ENCODE measurements around the gene DPP3. TPM values are rescaled to one million over a fixed set of nuclear protein-coding genes. Genes with fewer than 3 reads are reported as not detected.

DPP3 gene
- polyA plus RNA-seq, 1 of the 3 experiments (the other 2 are of a cell fraction) = 70.6 TPM

DNA sequence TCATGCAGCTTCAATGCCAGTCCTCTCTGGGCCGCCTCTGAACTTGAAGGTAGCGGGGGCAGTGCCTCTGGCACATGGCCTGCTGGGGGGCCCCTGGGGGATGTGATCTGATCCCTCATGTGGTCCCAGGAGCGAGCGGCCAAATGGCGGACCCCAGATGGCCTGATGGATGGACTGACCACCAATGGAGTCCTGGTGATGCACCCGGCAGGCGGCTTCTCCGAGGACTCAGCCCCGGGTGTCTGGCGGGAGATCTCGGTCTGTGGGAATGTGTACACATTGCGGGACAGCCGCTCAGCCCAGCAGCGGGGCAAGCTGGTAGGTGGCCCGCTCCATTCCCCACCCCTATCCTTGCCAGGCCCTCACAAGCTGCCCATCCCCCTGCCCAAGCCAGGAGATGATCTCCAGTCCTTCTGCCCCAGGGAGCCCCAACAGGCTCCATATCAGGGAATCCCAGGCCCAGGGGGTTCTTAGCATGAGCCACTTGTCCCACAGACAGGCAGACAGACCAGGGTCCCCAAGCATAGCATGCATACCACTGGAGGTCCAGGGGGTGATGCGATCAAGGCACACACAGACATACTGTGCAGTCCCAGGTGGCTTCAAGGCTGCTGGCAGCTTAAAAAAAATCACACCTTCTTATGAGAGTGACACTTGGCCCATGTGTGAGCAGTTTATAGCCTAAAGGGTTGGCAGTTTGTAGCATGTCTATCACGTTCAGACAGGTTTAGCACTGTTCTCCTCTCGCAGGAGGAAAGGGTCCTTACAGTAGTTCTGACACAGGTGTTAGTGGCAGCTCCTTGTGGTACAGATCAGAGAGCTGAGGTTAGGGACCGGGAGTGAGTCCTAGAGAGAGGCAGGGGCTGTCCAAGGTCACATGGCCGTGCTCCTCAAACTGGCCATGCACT lies 6.4 kb upstream of the DPP3 start:
- Histone ChIP-seq H2AFZ (ENCODE audit: low read depth) (no peak overlapping the region), H3F3A (replicated peaks; ENCODE audit: insufficient read depth) (no peaks in the 10 kb centered on the region), H4K20me1 (ENCODE audit: insufficient read depth) (no peaks in the 10 kb centered on the region), H3K9me3 (no peaks in the 10 kb centered on the region), H3K79me2 (ENCODE audit: insufficient read depth) (peaks cover 6% of the 10 kb centered on the region; the same call in 1 of the 2 replicates), H3K27me3 (ENCODE audit: insufficient read depth) (no peaks in the 10 kb centered on the region), H3K27ac (ENCODE audit: low read depth in 2 of 2, low read length in 1 of 2) (no peak overlapping the region), H3K36me3 (replicated peaks in 1 of 2; ENCODE audit: control insufficient read depth in 1 of 2, insufficient read depth in 2 of 2, low read length in 1 of 2) (peaks cover 6 to 23% of the 10 kb centered on the region in 2 experiments), H3K4me1 (ENCODE audit: control insufficient read depth in 1 of 2, insufficient read depth in 2 of 2, low read depth in 1 of 2, low read length in 1 of 2) (peaks cover 0 to 6% of the 10 kb centered on the region in 2 experiments; a peak in 2 of 4 replicates), H3K4me2 (no peak overlapping the region), H3K9me2 (no peaks in the 10 kb centered on the region), H3K9ac (no peak overlapping the region), H3K4me3 (ENCODE audit: low read depth in 2 of 2, low read length in 1 of 2) (no peak overlapping the region)
- DNase-seq = no peak
- TF ChIP-seq, protein P1, sequence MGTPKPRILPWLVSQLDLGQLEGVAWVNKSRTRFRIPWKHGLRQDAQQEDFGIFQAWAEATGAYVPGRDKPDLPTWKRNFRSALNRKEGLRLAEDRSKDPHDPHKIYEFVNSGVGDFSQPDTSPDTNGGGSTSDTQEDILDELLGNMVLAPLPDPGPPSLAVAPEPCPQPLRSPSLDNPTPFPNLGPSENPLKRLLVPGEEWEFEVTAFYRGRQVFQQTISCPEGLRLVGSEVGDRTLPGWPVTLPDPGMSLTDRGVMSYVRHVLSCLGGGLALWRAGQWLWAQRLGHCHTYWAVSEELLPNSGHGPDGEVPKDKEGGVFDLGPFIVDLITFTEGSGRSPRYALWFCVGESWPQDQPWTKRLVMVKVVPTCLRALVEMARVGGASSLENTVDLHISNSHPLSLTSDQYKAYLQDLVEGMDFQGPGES (IDR thresholded peaks at IDR 0.05; ENCODE audit: low read depth, low read length) = no peak
- TF ChIP-seq RAD21 (IDR thresholded peaks at IDR 0.05; ENCODE audit: low read length) = no peak
- TF ChIP-seq SIN3A (IDR thresholded peaks at IDR 0.05; ENCODE audit: borderline replicate concordance, low read depth, low read length) = no peak
- TF ChIP-seq, protein P2, sequence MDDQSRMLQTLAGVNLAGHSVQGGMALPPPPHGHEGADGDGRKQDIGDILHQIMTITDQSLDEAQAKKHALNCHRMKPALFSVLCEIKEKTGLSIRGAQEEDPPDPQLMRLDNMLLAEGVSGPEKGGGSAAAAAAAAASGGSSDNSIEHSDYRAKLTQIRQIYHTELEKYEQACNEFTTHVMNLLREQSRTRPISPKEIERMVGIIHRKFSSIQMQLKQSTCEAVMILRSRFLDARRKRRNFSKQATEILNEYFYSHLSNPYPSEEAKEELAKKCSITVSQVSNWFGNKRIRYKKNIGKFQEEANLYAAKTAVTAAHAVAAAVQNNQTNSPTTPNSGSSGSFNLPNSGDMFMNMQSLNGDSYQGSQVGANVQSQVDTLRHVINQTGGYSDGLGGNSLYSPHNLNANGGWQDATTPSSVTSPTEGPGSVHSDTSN (IDR thresholded peaks at IDR 0.05) = no peak
- TF ChIP-seq MAX (IDR thresholded peaks at IDR 0.05; ENCODE audit: low read depth) = no peak
- TF ChIP-seq CHD2 (IDR thresholded peaks at IDR 0.05; ENCODE audit: low read length, partially characterized antibody) = no peak
- TF ChIP-seq TAF1 (IDR thresholded peaks at IDR 0.05; ENCODE audit: borderline replicate concordance, low read depth, low read length) = no peak
- TF ChIP-seq GATA2 (CRISPR knock-in tag; IDR thresholded peaks at IDR 0.05) = no peak
- no peak for TF ChIP-seq NFIC (IDR thresholded peaks at IDR 0.05; ENCODE audit: borderline replicate concordance)
- TF ChIP-seq, protein P3, sequence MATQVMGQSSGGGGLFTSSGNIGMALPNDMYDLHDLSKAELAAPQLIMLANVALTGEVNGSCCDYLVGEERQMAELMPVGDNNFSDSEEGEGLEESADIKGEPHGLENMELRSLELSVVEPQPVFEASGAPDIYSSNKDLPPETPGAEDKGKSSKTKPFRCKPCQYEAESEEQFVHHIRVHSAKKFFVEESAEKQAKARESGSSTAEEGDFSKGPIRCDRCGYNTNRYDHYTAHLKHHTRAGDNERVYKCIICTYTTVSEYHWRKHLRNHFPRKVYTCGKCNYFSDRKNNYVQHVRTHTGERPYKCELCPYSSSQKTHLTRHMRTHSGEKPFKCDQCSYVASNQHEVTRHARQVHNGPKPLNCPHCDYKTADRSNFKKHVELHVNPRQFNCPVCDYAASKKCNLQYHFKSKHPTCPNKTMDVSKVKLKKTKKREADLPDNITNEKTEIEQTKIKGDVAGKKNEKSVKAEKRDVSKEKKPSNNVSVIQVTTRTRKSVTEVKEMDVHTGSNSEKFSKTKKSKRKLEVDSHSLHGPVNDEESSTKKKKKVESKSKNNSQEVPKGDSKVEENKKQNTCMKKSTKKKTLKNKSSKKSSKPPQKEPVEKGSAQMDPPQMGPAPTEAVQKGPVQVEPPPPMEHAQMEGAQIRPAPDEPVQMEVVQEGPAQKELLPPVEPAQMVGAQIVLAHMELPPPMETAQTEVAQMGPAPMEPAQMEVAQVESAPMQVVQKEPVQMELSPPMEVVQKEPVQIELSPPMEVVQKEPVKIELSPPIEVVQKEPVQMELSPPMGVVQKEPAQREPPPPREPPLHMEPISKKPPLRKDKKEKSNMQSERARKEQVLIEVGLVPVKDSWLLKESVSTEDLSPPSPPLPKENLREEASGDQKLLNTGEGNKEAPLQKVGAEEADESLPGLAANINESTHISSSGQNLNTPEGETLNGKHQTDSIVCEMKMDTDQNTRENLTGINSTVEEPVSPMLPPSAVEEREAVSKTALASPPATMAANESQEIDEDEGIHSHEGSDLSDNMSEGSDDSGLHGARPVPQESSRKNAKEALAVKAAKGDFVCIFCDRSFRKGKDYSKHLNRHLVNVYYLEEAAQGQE (IDR thresholded peaks at IDR 0.05; ENCODE audit: low read depth, low read length) = no peak
- TF ChIP-seq RFX5 (IDR thresholded peaks at IDR 0.05; ENCODE audit: low read length) = no peak
- TF ChIP-seq TEAD4 (IDR thresholded peaks at IDR 0.05; ENCODE audit: borderline replicate concordance, insufficient read depth) = no peak
- TF ChIP-seq YY1 (IDR thresholded peaks at IDR 0.05; ENCODE audit: low read depth) = no peak
- ChIA-PET POLR2A (no interaction called here), CTCF (interaction anchor here (2.5 kb wide), 1 partner anchor 87 kb away, joined by 7 read pairs; no protein-coding TSS in a partner anchor)
- 92% methylated on average over 6 of the region's 20 CpGs for WGBS (ENCODE audit: low lambda C conversion rate)
